HEK293T (cell line): ENCODE results near the gene C6orf89.

ENCODE experiments used
- BHLHE40 ChIP-seq: fragments of 450-650 bp; IDR thresholded peaks from 2 replicates; pipeline ENCODE4 v1.6.1; 2016; ENCODE audit warnings: mild to moderate bottlenecking, moderate library complexity, borderline replicate concordance
- CTBP1 ChIP-seq: fragments of 450-650 bp; IDR thresholded peaks from 2 replicates; pipeline ENCODE4 v1.6.1; 2016; ENCODE audit warnings: borderline replicate concordance
- ELF4 ChIP-seq: fragments of 450-650 bp; IDR thresholded peaks from 2 replicates; pipeline ENCODE4 v1.6.1; 2017; ENCODE audit warnings: antibody characterized with exemption
- FOXA1 ChIP-seq: fragments of 450-650 bp; IDR thresholded peaks from 2 replicates; pipeline ENCODE4 v1.6.1; 2016; ENCODE audit warnings: mild to moderate bottlenecking
- SP1 ChIP-seq: fragments of 450-650 bp; IDR thresholded peaks from 2 replicates; pipeline ENCODE4 v1.6.1; 2017
- SUZ12 ChIP-seq: fragments of 450-650 bp; IDR thresholded peaks from 2 replicates; pipeline ENCODE4 v1.6.1; 2016; ENCODE audit warnings: mild to moderate bottlenecking
- TARDBP ChIP-seq: fragments of 450-650 bp; IDR thresholded peaks from 2 replicates; pipeline ENCODE4 v1.6.1; 2016
- ZNF384 ChIP-seq: fragments of 450-650 bp; IDR thresholded peaks from 2 replicates; pipeline ENCODE4 v1.6.1; 2016

DNA sequence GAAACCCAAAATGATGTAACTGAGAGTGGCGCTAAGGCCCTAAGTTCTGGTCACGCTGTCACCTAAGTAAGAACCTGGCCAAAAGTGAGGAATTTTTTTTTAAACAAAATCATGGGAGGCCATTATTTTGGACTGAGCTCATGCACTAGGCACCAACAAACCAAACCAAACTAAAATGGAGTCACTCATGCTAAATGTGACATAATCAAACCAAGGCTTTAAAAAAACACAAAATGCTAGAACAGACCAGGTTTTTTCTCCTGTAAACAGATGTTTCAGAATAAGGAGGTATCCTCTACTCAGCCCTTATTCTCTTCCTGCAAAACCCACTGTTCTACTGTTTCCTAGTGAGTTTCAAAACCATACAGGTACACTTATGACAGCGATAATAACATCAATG lies 1.1 kb upstream of the C6orf89 start:
- no peak for TF ChIP-seq SUZ12
- no peak for TF ChIP-seq ZNF384
- TF ChIP-seq ELF4, result no peak
- TF ChIP-seq BHLHE40, result no peak
- no peak for TF ChIP-seq FOXA1
- no peak for TF ChIP-seq CTBP1
- TF ChIP-seq SP1, result no peak
- TF ChIP-seq TARDBP, result no peak
